Naive B cell (primary cell): ENCODE results near the gene FMR1. TPM values are rescaled to one million over a fixed set of nuclear protein-coding genes. Genes with fewer than 3 reads are reported as not detected.

Experiments used
- polyA plus RNA-seq, 6 donors: library from polyadenylated mRNA; unstranded; fragments of 300-500 nt; fragmentation: Illumina TruSeq; gene quantifications; one replicate each; pipeline ENCODE4 v1.2.3, GENCODE V29; 2021; ENCODE audit warnings: low read depth in 6 of 6

FMR1 gene
- polyA plus RNA-seq, 6 donors from 2014 or later: 7.0 to 17.9 (median 12.5) TPM

Other genes starting within 250 kb of the FMR1 start
- not detected for gene FMR1NB, start 69.4 kb downstream of the FMR1 start, polyA plus RNA-seq